HepG2 (cell line): ENCODE data around the gene SYVN1. TPM values are rescaled to one million over a fixed set of nuclear protein-coding genes. Genes with fewer than 3 reads are reported as not detected.

Experiments
- CREB1 ChIP-seq, 2 experiments: fragments of 450-650 bp in 1 of 2; IDR thresholded peaks; 2 replicates each; pipeline ENCODE4 v1.6.1; 2016 to 2017; ENCODE audit warnings: control low read depth in 1 of 2, mild to moderate bottlenecking in 1 of 2, missing compliant biosample characterization in 1 of 2, missing genetic modification characterization in 1 of 2
- FOXC1 ChIP-seq: sonication (generic); formaldehyde crosslinking; IDR thresholded peaks from 2 replicates; pipeline ENCODE4 v1.8.0; 2022; ENCODE audit warnings: mild to moderate bottlenecking, missing genetic modification reagents, borderline replicate concordance
- GABPB1 ChIP-seq: IDR thresholded peaks from 2 replicates; pipeline ENCODE4 v1.6.1; 2016; ENCODE audit warnings: mild to moderate bottlenecking, missing genetic modification reagents, moderate library complexity, missing compliant biosample characterization
- HOXA5 ChIP-seq: sonication (generic); formaldehyde crosslinking; IDR thresholded peaks from 2 replicates; pipeline ENCODE4 v1.4.0; 2020; ENCODE audit warnings: missing genetic modification reagents
- KDM2A ChIP-seq: sonication (generic); formaldehyde crosslinking; IDR thresholded peaks from 2 replicates; pipeline ENCODE4 v1.4.0; 2020; ENCODE audit warnings: low read depth, missing genetic modification reagents, borderline replicate concordance
- KLF9 ChIP-seq: IDR thresholded peaks from 2 replicates; pipeline ENCODE4 v1.6.1; 2016; ENCODE audit warnings: low read depth
- KMT2A ChIP-seq: sonication (generic); formaldehyde crosslinking; IDR thresholded peaks from 2 replicates; pipeline ENCODE4 v1.4.0; 2020; ENCODE audit warnings: missing genetic modification reagents
- ONECUT2 ChIP-seq: sonication (generic); formaldehyde crosslinking; IDR thresholded peaks from 2 replicates; pipeline ENCODE4 v1.4.0; 2020; ENCODE audit warnings: missing genetic modification reagents
- ZFP90 ChIP-seq: sonication (generic); formaldehyde crosslinking; IDR thresholded peaks from 2 replicates; pipeline ENCODE4 v1.8.0; 2022; ENCODE audit warnings: missing genetic modification reagents, mild to moderate bottlenecking, inconsistent platforms, borderline replicate concordance
- ZNF331 ChIP-seq: sonication (generic); formaldehyde crosslinking; IDR thresholded peaks from 2 replicates; pipeline ENCODE4 v1.4.0; 2020; ENCODE audit warnings: missing genetic modification reagents
- ZNF501 ChIP-seq: sonication (generic); formaldehyde crosslinking; IDR thresholded peaks from 2 replicates; pipeline ENCODE4 v1.5.1; 2020; ENCODE audit warnings: mild to moderate bottlenecking, moderate library complexity, missing genetic modification reagents
- ZNF605 ChIP-seq: sonication (generic); formaldehyde crosslinking; IDR thresholded peaks from 2 replicates; pipeline ENCODE4 v1.8.0; 2022; ENCODE audit warnings: mild to moderate bottlenecking, missing genetic modification reagents
- polyA plus RNA-seq, 8 experiments: library from polyadenylated mRNA; depleted of rRNA in 3 of 8; stranded (reverse) in 7 of 8; unstranded in 1 of 8; fragments of >200 nt; fragmentation: Illumina TruSeq in 4 of 8; extraction: Trizol in 4 of 8; gene quantifications; 2 replicates each; pipeline versions ENCODE4 v1.2.1 to v1.2.3, GENCODE V29; 2011 to 2016; ENCODE audit warnings: low read depth in 4 of 8, missing spikeins in 1 of 8, mixed read lengths in 1 of 8; ENCODE audit not compliant: insufficient read depth in 1 of 8
- total RNA-seq, 5 experiments: library from RNA; depleted of rRNA; stranded (reverse); fragments of >200 nt; fragmentation: Illumina TruSeq; extraction: Trizol; gene quantifications; 2 replicates each; pipeline ENCODE4 v1.2.3, GENCODE V29; 2016; ENCODE audit warnings: low read depth in 1 of 5
- TF ChIP-seq, protein P1 (sequence below): sonication (generic); formaldehyde crosslinking; IDR thresholded peaks from 2 replicates; pipeline ENCODE4 v1.4.0; 2020; ENCODE audit warnings: mild to moderate bottlenecking, missing genetic modification reagents
- TF ChIP-seq, protein P2 (sequence below): sonication (generic); formaldehyde crosslinking; IDR thresholded peaks from 2 replicates; pipeline ENCODE4 v1.8.0; 2022; ENCODE audit warnings: missing genetic modification reagents, mild to moderate bottlenecking, borderline replicate concordance
- TF ChIP-seq, protein P3 (sequence below): IDR thresholded peaks from 2 replicates; pipeline ENCODE4 v1.6.1; 2012; ENCODE audit warnings: low read length, improper control_type of control experiment
- TF ChIP-seq, protein P4 (sequence below): sonication (generic); formaldehyde crosslinking; IDR thresholded peaks from 2 replicates; pipeline ENCODE4 v1.4.0; 2020; ENCODE audit warnings: mild to moderate bottlenecking, low read depth, missing genetic modification reagents

Gene SYVN1
- total and polyA plus RNA-seq, 2 of the 13 experiments (the other 11 are each of a cell fraction or from before 2014, with no cell fraction given): 10.3 to 22.5 TPM

DNA sequence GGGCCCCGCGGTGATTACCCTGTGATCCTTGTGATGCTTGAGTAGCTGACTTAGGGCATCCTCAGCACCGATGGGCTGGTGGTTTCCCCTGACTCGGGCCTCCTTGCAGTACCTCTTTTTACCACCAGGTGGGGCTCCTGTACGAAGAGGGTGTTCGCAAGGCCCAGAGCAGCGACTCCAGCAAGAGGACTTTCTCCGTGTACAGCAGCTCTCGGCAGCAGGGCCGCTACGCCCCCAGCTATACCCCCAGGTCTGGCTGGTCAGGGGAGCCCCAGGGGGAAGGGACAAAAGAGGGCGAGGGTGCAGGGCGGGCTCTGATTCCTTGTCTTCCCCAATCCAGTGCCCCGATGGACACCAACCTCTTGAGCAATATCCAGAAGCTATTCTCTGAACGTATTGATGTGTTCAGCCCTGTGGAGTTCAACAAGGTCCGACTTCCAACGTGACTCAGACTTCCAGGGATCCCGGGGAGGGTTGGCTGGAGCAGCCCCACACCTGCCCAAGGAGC lies 23.9 kb downstream of the SYVN1 start (continued):
- TF ChIP-seq, protein P1, sequence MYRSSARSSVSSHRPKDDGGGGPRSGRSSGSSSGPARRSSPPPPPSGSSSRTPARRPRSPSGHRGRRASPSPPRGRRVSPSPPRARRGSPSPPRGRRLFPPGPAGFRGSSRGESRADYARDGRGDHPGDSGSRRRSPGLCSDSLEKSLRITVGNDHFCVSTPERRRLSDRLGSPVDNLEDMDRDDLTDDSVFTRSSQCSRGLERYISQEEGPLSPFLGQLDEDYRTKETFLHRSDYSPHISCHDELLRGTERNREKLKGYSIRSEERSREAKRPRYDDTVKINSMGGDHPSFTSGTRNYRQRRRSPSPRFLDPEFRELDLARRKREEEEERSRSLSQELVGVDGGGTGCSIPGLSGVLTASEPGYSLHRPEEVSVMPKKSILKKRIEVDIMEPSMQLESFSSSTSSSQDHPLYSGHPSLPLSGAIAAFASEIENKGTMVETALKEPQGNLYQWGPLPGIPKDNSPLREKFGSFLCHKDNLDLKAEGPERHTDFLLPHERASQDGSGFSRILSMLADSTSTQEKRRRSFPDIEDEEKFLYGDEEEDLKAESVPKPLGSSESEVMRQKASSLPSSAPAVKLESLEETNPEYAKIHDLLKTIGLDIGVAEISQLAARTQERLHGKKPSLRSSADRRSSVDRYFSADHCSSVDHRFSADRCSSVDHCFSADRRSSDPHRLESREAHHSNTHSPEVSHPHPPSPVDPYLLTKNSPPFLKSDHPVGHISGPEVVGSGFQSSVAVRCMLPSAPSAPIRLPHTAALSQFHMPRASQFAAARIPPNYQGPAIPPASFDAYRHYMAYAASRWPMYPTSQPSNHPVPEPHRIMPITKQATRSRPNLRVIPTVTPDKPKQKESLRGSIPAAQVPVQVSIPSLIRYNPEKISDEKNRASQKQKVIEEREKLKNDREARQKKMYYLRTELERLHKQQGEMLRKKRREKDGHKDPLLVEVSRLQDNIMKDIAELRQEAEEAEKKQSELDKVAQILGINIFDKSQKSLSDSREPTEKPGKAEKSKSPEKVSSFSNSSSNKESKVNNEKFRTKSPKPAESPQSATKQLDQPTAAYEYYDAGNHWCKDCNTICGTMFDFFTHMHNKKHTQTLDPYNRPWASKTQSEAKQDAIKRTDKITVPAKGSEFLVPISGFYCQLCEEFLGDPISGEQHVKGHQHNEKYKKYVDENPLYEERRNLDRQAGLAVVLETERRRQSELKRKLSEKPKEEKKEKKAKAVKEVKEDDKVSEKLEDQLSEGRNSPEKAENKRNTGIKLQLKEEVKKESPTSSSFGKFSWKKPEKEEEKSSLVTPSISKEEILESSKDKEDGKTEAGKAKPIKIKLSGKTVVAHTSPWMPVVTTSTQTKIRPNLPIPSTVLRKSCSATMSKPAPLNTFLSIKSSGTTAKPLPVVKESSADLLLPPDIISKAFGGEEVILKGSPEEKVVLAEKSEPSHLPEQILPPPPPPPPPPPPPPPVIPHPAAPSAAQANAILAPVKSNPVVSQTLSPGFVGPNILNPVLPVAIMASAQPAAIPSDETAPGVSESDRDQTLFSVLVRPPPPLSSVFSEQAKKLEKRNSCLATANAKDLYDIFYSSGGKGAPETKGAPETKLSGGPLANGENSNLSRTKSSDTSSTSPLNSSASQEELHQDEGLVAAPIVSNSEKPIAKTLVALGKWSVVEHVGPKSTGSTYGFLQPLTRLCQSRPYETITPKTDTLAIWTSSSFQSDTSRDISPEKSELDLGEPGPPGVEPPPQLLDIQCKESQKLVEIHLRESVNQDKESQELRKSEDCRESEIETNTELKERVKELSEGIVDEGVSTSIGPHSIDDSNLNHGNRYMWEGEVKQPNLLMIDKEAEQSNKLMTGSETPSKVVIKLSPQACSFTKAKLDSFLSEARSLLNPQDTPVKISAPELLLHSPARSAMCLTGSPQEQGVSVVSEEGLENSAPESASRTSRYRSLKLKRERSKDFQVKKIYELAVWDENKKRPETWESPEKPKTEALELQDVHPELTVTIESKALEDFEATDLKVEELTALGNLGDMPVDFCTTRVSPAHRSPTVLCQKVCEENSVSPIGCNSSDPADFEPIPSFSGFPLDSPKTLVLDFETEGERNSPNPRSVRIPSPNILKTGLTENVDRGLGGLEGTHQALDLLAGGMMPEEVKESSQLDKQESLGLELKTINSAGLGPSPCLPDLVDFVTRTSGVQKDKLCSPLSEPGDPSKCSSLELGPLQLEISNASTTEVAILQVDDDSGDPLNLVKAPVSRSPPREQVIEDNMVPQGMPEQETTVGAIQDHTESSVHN (CRISPR knock-in tag): no peak
- TF ChIP-seq ZNF331 (CRISPR knock-in tag) (0 out of 2 replicates have a peak, but pooled peaks have one; percentile 17), ZNF501 (CRISPR knock-in tag) (peak; percentile 48; the same call in 1 of the 2 replicates), ONECUT2 (CRISPR knock-in tag) (no peak; the same call in 1 of the 2 replicates), GABPB1 (CRISPR knock-in tag) (peak; percentile 37; the same call in 1 of the 2 replicates), FOXC1 (CRISPR knock-in tag) (peak; percentile 66; the same call in 1 of the 2 replicates), ZFP90 (CRISPR knock-in tag) (0 out of 2 replicates have a peak, but pooled peaks have one; percentile 36), KMT2A (peak; percentile 55), KLF9 (CRISPR knock-in tag) (no peak), KDM2A (CRISPR knock-in tag) (peak; percentile 82; the same call in 1 of the 2 replicates), HOXA5 (CRISPR knock-in tag) (peak; percentile 23; the same call in 1 of the 2 replicates), ZNF605 (CRISPR knock-in tag) (0 out of 2 replicates have a peak, but pooled peaks have one; percentile 11), CREB1 (IDR thresholded peaks at IDR 0.05) (no peak), CREB1 (CRISPR knock-in tag; IDR thresholded peaks at IDR 0.05) (0 out of 2 replicates have a peak, but pooled peaks have one; percentile 37)
- TF ChIP-seq, protein P2, sequence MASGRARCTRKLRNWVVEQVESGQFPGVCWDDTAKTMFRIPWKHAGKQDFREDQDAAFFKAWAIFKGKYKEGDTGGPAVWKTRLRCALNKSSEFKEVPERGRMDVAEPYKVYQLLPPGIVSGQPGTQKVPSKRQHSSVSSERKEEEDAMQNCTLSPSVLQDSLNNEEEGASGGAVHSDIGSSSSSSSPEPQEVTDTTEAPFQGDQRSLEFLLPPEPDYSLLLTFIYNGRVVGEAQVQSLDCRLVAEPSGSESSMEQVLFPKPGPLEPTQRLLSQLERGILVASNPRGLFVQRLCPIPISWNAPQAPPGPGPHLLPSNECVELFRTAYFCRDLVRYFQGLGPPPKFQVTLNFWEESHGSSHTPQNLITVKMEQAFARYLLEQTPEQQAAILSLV (CRISPR knock-in tag): peak; percentile 64; the same call in 1 of the 2 replicates
- TF ChIP-seq, protein P3, sequence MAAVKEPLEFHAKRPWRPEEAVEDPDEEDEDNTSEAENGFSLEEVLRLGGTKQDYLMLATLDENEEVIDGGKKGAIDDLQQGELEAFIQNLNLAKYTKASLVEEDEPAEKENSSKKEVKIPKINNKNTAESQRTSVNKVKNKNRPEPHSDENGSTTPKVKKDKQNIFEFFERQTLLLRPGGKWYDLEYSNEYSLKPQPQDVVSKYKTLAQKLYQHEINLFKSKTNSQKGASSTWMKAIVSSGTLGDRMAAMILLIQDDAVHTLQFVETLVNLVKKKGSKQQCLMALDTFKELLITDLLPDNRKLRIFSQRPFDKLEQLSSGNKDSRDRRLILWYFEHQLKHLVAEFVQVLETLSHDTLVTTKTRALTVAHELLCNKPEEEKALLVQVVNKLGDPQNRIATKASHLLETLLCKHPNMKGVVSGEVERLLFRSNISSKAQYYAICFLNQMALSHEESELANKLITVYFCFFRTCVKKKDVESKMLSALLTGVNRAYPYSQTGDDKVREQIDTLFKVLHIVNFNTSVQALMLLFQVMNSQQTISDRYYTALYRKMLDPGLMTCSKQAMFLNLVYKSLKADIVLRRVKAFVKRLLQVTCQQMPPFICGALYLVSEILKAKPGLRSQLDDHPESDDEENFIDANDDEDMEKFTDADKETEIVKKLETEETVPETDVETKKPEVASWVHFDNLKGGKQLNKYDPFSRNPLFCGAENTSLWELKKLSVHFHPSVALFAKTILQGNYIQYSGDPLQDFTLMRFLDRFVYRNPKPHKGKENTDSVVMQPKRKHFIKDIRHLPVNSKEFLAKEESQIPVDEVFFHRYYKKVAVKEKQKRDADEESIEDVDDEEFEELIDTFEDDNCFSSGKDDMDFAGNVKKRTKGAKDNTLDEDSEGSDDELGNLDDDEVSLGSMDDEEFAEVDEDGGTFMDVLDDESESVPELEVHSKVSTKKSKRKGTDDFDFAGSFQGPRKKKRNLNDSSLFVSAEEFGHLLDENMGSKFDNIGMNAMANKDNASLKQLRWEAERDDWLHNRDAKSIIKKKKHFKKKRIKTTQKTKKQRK: no peak
- TF ChIP-seq, protein P4, sequence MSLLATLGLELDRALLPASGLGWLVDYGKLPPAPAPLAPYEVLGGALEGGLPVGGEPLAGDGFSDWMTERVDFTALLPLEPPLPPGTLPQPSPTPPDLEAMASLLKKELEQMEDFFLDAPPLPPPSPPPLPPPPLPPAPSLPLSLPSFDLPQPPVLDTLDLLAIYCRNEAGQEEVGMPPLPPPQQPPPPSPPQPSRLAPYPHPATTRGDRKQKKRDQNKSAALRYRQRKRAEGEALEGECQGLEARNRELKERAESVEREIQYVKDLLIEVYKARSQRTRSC (CRISPR knock-in tag): no peak
